ENCODE results near the gene PLCG2. TPM values are rescaled to one million over a fixed set of nuclear protein-coding genes. Genes with fewer than 3 reads are reported as not detected.
A peak's percentile ranks its signal among the peaks of the same experiment; 100 is the strongest.

Gene PLCG2
- polyA plus RNA-seq, 3 donors = 19.5 to 47.4 (median 35.5) TPM

DNA sequence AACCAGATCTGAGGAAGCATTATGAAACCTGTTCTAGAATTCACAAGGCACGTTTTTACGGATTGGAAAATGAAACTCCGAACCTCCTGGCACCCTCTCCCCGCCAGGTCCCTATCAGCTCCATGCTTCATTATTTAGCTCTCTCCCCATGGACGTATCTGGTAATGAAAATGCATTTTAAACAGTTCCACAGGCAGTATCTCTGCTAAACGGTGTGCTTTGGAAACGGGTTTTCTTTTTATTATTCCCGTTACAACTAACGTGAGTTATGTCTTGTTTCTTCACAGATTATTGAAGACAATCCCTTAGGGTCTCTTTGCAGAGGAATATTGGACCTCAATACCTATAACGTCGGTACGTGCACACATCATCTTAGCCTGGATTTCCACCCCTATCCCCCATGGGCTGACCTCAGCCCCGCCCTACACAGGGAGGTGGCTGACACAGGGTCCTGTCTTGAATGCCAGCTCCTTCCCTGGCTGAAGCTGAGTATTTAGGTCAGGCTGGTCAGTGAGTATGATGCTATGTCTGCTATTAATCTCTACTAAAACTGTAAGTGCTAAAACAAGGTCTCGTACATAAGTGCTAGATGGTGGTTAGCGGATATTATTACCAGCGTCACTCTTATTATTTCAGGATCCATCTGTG, 149.3 kb downstream of the PLCG2 start:
- H3K36me3 ChIP-seq (replicated peaks in 1 of 2; ENCODE audit: control insufficient read depth in 1 of 2, insufficient read depth in 2 of 2, low read length in 2 of 2) = peaks cover 89 to 99% of the 10 kb centered on the region in 2 donors

GRCh38 chr16:81928975-81929374, 149.9 kb downstream of the PLCG2 start:
- no peak overlapping the region for H3K4me2 ChIP-seq (replicated peaks; ENCODE audit: extremely low read depth, low read length, poor library complexity, severe bottlenecking)
- WGBS (ENCODE audit: insufficient coverage) = 63% methylated on average over 7 of the region's 8 CpGs
- no peak overlapping the region for H3K4me3 Mint-ChIP-seq

More for the DNA sequence above, 149.3 kb downstream of the PLCG2 start:
- Mint-ChIP-seq H3K4me3 (no peak overlapping the region), H3K27ac (peak overlapping the region in 4 of 7 donors; percentile 15 to 50 (median 24)), H3K36me3 (peaks cover 93 to 96% of the 10 kb centered on the region in 2 donors), H3K9me3 (peaks cover 0 to 2% (median 0%) of the 10 kb centered on the region in 7 donors), H3K4me1 (no peaks in the 10 kb centered on the region), H3K27me3 (ENCODE audit: low read depth in 3 of 3) (peaks cover 0 to 2% (median 0%) of the 10 kb centered on the region in 3 donors)
- no peak overlapping the region for H3K27ac ChIP-seq (ENCODE audit: low read depth in 1 of 2, low read length in 2 of 2)
- no peaks in the 10 kb centered on the region for H3K4me1 ChIP-seq (ENCODE audit: control insufficient read depth in 1 of 2, insufficient read depth in 2 of 2, low read length in 2 of 2)
- H3K27me3 ChIP-seq (ENCODE audit: control insufficient read depth in 2 of 2, insufficient read depth in 2 of 2, low read length in 2 of 2) = no peaks in the 10 kb centered on the region
- no peak overlapping the region for H3K4me3 ChIP-seq (replicated peaks in 1 of 3; ENCODE audit: low read depth in 2 of 3, low read length in 3 of 3)
- no peak overlapping the region for H2AFZ ChIP-seq (ENCODE audit: insufficient read depth, low read depth, low read length, poor library complexity, severe bottlenecking)
- WGBS (ENCODE audit: insufficient coverage) = 98% methylated on average over 12 of the region's 16 CpGs
- no peak for TF ChIP-seq CTCF (IDR thresholded peaks at IDR 0.05)
- no peaks in the 10 kb centered on the region for H4K20me1 ChIP-seq (ENCODE audit: insufficient read depth, low read length)
- no peak for DNase-seq
- H3K79me2 ChIP-seq (ENCODE audit: insufficient read depth, low read length) = no peaks in the 10 kb centered on the region
- H3K4me2 ChIP-seq (replicated peaks; ENCODE audit: extremely low read depth, low read length, poor library complexity, severe bottlenecking) = no peak overlapping the region
- intact Hi-C loops (cut with micrococcal nuclease) = no loop called here
- no peaks in the 10 kb centered on the region for H3K9me3 ChIP-seq (replicated peaks in 1 of 2; ENCODE audit: control insufficient read depth in 1 of 2, insufficient read depth in 1 of 2, low read length in 2 of 2)
- H3K9ac ChIP-seq (ENCODE audit: insufficient read depth, low read length, poor library complexity, severe bottlenecking) = no peak overlapping the region

More at GRCh38 chr16:81928975-81929374, 149.9 kb downstream of the PLCG2 start:
- Histone ChIP-seq H3K9me3 (replicated peaks in 1 of 2; ENCODE audit: control insufficient read depth in 1 of 2, insufficient read depth in 1 of 2, low read length in 2 of 2) (no peaks in the 10 kb centered on the region), H3K36me3 (replicated peaks in 1 of 2; ENCODE audit: control insufficient read depth in 1 of 2, insufficient read depth in 2 of 2, low read length in 2 of 2) (peaks cover 89 to 99% of the 10 kb centered on the region in 2 donors), H2AFZ (ENCODE audit: insufficient read depth, low read depth, low read length, poor library complexity, severe bottlenecking) (no peak overlapping the region), H3K79me2 (ENCODE audit: insufficient read depth, low read length) (no peaks in the 10 kb centered on the region), H4K20me1 (ENCODE audit: insufficient read depth, low read length) (no peaks in the 10 kb centered on the region), H3K9ac (ENCODE audit: insufficient read depth, low read length, poor library complexity, severe bottlenecking) (no peak overlapping the region), H3K27me3 (ENCODE audit: control insufficient read depth in 2 of 2, insufficient read depth in 2 of 2, low read length in 2 of 2) (no peaks in the 10 kb centered on the region), H3K27ac (ENCODE audit: low read depth in 1 of 2, low read length in 2 of 2) (no peak overlapping the region), H3K4me3 (replicated peaks in 1 of 3; ENCODE audit: low read depth in 2 of 3, low read length in 3 of 3) (no peak overlapping the region), H3K4me1 (ENCODE audit: control insufficient read depth in 1 of 2, insufficient read depth in 2 of 2, low read length in 2 of 2) (no peaks in the 10 kb centered on the region)
- no peak for TF ChIP-seq CTCF (IDR thresholded peaks at IDR 0.05)
- Mint-ChIP-seq H3K4me1 (no peaks in the 10 kb centered on the region), H3K9me3 (peaks cover 0 to 2% (median 0%) of the 10 kb centered on the region in 7 donors), H3K27me3 (ENCODE audit: low read depth in 3 of 3) (peaks cover 0 to 2% (median 0%) of the 10 kb centered on the region in 3 donors), H3K27ac (peak overlapping the region in 5 of 7 donors; percentile 22 to 76 (median 64)), H3K36me3 (peaks cover 93 to 96% of the 10 kb centered on the region in 2 donors)
- DNase-seq = no peak
- intact Hi-C loops (cut with micrococcal nuclease) = no loop called here

Data from CD14-positive monocyte (primary cell).